ENCODE results near the gene PI4K2A.
A peak's percentile ranks its signal among the peaks of the same experiment; 100 is the strongest.

PI4K2A gene

GRCh38 chr10:97640174-97640867 lies at the start of gene PI4K2A:
TSS of gene PI4K2A (plus strand) at chr10:97640671. CDS start at chr10:97640743, 72 bp downstream.
- peak; percentile 97 for DNase-seq

- DNase-seq, result no peak
Measured at GRCh38 chr10:97590748-97591495, 49.5 kb upstream of the PI4K2A start.

GRCh38 chr10:97593421-97593820 lies 47.0 kb upstream of the PI4K2A start:
- DNase-seq, result no peak

- no peak for DNase-seq
Measured at GRCh38 chr10:97596101-97597082, 44.1 kb upstream of the PI4K2A start.

- DNase-seq, result no peak
Measured at GRCh38 chr10:97597778-97598177, 42.7 kb upstream of the PI4K2A start.

GRCh38 chr10:97598407-97599271 lies 41.8 kb upstream of the PI4K2A start:
- no peak for DNase-seq

DNA sequence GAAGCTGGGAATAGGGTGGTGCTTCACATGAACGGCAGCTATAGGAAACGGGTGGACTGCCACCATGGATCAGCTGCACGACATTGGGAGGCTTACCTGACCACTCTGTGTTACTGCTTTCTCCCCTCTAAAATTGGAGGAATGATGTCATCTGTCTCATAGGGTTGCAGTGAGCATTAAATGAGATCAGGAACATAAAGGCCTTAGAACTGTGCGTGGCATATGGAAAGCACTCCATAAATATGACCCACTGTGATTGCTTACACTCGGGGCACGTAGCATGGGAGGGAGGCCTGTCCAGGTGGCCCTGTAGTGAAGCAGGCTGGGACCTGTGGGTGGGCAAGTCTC lies 41.2 kb upstream of the PI4K2A start:
- DNase-seq, result no peak

- DNase-seq, result no peak
Measured at GRCh38 chr10:97600616-97601015, 39.9 kb upstream of the PI4K2A start.

- DNase-seq, result no peak
Measured at GRCh38 chr10:97601268-97602215, 38.9 kb upstream of the PI4K2A start.

DNA sequence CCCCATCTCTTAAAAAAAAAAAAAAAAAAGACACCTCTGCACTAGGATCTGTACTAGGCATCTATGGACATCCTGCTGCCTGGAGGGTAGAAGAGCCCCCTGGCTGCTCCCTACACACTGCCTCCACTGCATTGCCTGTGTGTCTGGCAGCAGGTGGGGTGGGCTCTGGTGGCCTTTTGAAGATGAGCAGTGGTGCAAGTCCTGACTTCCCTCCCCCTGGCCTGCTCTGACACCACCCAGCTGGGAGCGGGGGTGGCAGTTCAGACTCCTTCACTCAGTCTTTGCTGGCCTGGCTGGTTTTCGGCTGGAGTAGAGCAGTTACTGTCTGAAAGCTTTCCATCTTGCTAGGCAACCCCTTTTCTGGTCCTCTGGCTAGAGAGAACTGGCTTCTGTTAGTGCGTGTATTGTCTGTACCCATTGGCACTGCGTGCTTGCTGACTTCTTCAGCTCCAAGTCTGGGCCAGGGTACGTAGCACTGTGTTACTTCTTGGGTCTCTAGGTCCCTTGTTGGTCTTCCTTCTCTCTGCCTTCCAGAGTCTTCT lies 33.3 kb upstream of the PI4K2A start:
- DNase-seq, result no peak

- DNase-seq, result no peak
Measured at GRCh38 chr10:97608991-97609561, 31.4 kb upstream of the PI4K2A start.

- DNase-seq, result no peak
Measured at GRCh38 chr10:97611473-97611872, 29.0 kb upstream of the PI4K2A start.

- DNase-seq, result no peak
Measured at GRCh38 chr10:97612386-97612785, 28.1 kb upstream of the PI4K2A start.

DNA sequence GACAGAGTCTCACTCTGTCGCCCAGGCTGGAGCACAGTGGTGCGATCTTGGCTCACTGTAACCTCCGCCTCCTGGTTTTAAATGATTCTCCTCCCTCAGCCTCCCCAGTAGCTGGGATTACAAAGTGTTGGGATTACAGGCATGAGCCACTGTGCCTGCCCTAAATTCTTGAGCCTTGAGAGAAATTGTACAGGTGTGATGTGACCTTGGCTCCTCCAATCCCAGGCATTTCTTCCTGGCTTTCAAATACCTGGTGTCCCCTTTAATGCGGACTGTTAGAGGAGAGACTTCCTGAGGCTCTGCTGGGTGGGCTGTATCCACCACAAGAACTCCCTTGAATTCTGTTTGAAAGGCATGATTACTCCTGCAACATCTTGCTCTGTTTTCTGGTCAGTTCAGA lies 22.2 kb upstream of the PI4K2A start:
- DNase-seq, result no peak

GRCh38 chr10:97618733-97619132 lies 21.7 kb upstream of the PI4K2A start:
- no peak for DNase-seq

GRCh38 chr10:97623277-97623676 lies 17.2 kb upstream of the PI4K2A start:
- no peak for DNase-seq

- no peak for DNase-seq
Measured at GRCh38 chr10:97627731-97628130, 12.7 kb upstream of the PI4K2A start.

DNA sequence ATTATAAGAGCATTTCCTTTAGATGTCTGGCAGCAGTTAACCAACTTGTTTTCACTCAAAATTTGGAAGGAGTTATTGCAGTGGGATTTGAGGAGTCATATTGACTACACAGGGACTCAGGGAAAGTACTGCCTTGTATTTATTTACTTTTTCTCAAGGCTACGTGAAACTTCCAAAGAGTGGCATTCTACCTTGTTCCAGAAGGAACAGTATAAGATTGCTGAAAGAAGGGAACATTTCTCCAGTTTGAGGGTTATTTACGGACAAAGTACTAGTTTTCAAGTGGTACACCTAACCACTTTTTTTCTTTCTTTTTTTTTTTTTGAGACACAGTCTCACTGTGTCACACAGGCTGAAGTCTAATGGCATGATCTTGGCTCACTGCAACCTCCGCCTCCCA lies 12.2 kb upstream of the PI4K2A start:
- no peak for DNase-seq

DNA sequence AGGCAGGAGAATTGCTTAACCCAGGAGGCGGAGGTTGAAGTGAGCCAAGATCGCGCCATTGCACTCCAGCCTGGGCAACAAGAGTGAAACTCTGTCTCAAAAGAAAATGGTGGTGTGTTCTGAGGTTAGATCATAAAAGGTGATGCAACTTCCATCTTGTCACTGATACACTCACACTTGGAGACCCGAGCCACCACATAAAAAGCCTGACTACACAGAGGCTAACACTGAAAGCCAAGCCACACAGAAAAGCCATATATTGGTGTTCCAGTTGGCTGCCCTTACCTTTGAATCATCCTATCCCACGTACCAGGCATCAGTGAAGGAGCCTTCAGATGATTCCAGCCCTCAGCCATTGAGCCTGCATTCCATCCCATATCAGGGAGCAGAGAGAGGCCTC lies 11.2 kb upstream of the PI4K2A start:
- DNase-seq, result no peak

- DNase-seq, result no peak
Measured at GRCh38 chr10:97631098-97631497, 9.4 kb upstream of the PI4K2A start.
